GM19351 (cell line): Measurements from ENCODE around the gene ART4.

Source experiments
- ATAC-seq: cut with Tn5 transposase; IDR thresholded peaks from one replicate; pipeline ENCODE4 v1.9.1; 2021; ENCODE audit warnings: mild to moderate bottlenecking, moderate library complexity; ENCODE audit not compliant: unreplicated experiment

ART4 gene

GRCh38 chr12:14852880-14853279 lies 9.6 kb upstream of the ART4 start:
- no peak for ATAC-seq

DNA sequence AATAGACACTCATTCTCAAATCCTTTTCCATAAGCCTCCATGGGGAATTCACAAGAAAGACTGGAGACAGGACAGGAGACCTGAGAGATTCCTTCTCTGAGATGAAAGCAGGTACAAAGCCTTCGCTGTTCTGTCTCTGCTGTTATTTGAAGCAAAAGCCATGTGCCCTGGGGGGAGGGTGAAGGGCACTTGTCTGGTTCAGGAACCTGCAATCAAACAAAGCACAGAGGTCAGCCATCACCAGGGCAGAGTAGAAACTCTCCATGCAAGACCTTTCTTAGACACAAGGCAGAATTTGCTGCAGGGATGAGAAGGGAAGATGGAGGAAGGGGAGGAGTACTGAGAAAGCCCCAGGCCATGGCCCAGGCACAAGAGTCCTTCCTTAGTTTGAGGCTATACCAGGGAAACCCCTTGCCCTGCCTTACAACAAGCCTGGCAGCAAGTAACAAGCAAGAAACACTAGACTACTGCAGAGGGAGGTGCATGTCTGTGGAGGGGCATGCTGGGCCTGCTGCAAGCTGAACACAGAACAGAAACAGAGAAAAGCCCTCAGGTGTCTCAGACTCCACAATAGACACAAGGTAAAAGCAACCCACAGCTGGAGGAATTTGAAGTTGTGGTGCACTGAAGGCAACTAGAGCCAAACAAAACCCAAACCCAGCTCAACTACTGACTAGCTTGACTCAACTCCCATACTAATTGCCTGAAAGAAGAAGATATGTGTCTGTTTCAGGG lies 7.8 kb upstream of the ART4 start:
- peak; percentile 75 for ATAC-seq

GRCh38 chr12:14849661-14850060 lies 6.3 kb upstream of the ART4 start:
- no peak for ATAC-seq

DNA sequence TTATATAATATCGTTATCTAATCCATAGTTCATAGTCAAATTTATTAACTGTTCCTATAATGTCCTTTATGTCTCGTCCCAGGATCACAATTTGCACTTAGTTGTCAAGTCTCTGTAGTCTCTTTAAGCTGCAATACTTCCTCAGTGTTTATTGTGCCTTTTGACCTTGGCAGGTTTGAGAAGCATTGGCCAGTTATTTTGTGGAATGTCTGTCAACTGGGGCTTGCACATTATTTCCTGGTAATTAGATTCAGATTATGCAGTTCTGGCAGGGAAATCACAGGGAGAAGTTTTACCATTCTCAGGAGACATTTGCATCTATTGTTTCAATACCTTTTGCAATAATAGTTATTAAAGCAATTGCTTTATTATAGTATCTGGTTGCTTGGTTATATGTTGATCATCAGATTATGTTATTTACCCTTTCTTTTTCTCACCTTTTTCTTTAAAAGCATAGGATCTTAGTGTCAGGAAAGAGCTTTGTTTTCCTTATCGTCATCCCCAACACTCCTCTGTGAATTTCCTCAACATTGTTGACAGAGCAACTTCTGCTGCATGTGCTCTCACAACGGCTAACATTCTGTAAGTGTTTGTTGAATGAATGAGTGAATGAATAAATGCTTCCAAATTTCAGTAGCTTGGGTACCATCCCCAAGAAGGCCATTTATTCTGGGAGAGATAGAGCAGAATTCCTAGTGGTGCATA lies 3.7 kb upstream of the ART4 start:
- no peak for ATAC-seq

DNA sequence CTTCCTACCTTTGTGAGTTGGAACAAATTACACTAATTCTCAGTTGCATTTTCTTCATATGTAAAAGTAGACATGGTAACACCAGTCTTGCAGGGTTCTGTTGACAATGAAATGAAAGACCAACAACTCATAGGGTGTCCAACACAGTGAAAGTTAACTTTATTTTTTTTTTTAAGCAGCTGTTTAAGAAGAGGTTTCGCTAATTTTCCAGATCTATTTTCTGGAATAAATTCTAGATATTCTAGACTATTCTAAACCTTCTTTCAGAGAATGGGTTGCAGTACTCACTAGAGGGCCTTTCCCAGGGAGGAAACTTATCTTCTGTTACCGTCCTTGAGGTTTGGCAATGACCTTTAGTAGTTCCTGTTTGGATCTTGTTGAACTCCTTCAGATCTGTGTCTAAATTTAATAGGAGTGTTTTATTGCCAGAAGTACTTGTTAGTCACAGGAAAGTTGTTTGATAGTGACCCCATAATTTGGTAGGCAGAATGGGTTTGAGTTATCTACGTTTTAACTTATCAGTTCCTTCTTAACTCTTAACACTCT lies 2.8 kb upstream of the ART4 start:
- ATAC-seq = no peak

- peak; percentile 55 for ATAC-seq
Measured at GRCh38 chr12:14845350-14845750, 2.0 kb upstream of the ART4 start.

DNA sequence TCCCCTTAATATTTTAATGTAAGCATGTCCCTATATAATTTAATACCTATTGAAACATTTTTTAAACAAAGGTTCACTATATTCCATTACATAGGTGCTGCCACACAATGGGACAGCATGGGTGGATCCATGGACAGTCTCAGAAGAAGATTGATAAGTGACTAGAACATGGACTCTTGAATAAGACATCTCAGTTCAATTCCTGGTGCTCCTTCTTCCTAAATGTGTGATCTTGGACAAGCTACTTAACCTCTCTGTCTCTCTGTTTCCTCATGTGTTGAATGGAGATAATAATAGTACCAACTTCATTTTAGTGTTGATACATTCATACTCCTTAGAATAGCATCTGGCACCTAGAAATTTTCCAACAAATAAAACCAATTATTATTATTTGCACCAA lies 1.1 kb upstream of the ART4 start:
- no peak for ATAC-seq

DNA sequence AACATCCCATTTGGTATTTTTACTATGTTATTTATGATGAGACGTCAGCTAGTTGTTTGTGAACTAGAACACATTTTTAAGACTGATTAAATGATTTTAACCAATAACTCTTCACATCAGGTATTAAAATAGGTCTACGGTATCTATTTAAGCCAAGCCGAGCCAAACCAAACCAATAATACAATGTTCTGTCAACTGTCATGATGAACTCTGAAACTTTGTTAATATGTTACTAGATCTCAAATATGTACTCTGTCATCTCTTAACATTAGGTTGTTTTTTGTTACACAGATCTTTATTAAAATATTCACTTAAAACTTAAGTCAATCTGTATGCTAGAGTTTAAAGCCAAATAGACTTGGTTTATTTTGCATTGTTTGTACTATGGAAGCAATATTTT lies 1.0 kb downstream of the ART4 start:
- ATAC-seq = no peak

GRCh38 chr12:14841761-14842160 lies 1.6 kb downstream of the ART4 start:
- ATAC-seq = no peak

GRCh38 chr12:14840616-14841015 lies 2.7 kb downstream of the ART4 start:
- ATAC-seq = no peak

- no peak for ATAC-seq
Measured at GRCh38 chr12:14839262-14839661, 4.1 kb downstream of the ART4 start.

- ATAC-seq = no peak
Measured at GRCh38 chr12:14836336-14837210, 6.8 kb downstream of the ART4 start.

DNA sequence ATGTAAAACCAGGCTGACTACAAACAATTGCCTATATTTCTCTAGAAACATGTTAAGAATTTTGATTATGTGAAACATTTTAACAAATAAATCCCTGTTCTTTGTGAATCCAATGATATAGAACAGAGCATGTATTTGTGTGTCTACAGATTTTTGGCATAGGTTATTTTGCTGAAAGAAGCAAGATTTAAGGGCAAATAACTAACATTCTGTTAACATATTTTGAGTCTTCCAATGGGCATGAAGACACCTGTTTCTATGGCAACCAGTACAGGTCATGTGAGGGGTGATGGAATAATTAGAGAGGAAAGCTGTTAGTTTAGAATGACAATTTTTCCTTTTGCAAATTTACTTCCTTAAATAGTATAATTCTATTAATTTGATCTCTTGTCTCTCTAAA lies 8.8 kb downstream of the ART4 start:
- ATAC-seq = no peak

GRCh38 chr12:14833952-14834351 lies 9.4 kb downstream of the ART4 start:
- ATAC-seq = no peak

DNA sequence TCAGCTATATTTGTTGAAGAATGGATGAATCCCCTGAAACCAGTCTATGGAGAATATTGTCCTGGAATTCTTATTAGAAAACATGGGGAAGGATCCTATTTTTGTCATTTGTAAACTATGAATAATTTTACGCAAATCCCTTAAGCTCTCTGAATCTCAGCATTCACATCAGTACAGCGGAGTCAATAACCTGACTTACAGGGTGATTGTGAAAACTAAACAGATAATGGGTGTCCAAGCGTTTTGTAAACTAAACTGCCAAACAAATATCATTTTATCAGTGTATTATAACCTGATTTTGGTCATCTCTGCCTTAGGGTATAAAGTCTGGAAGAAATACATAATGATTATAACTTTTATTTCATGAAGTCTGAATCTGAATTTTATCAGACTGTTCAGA lies 10.0 kb downstream of the ART4 start:
- ATAC-seq = no peak

DNA sequence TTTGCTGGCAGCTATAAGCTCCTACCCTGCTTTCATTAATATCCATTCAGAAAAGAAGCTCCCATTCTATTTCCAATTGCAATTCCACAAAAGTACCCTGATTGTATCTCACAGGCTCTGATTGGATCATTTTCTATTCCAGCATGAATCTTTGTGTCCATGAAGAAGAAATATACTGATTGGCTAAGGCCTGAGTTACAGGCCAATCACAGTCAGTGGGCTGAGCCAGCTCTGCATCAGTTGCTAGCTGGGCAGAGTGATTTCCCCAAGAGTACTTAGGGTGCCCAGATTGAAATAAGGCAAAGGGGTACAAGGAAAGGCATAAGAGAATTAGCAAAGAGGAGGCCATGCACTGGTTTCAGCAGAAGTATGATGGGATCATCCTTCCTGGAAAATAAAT lies 14.4 kb downstream of the ART4 start:
- peak; percentile 87 for ATAC-seq

GRCh38 chr12:14827043-14827442 lies 16.3 kb downstream of the ART4 start:
- no peak for ATAC-seq

- no peak for ATAC-seq
Measured at GRCh38 chr12:14826491-14826890, 16.8 kb downstream of the ART4 start.

GRCh38 chr12:14825256-14825655 lies 18.1 kb downstream of the ART4 start:
- ATAC-seq = no peak

DNA sequence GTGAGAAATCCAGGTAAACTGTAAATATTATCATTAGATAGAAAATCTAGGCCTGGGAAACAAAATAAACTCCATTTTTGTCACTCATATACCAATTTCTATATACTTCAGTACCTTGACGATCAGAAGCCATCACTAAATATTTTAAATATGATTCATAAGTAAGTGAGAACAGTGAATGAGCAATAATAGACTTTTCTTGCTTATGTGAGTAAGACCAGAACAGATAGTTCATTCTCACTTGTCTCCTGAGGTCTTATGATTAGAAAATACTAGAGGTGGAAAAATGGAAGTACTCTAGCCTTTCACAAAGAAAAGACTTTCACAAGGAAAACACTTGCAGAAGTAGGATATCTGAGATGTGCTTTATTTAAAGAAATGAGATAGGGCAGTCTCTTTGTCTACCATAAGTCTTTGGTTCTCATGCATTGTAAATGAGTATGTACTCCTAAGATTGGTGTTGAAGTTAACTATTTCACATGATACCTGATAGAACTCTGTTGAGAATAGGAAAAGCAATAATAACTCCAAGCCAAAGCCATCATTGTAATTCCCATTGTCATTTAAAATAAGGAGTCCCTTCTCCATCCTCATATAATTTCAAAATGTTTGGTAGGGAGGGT lies 19.2 kb downstream of the ART4 start:
- peak; percentile 53 for ATAC-seq

- no peak for ATAC-seq
Measured at GRCh38 chr12:14814014-14814413, 29.3 kb downstream of the ART4 start, which contains the start of gene SMCO3. Gene SMCO3, minus strand, starts transcription at chr12:14814182. Its CDS starts 7,502 bp downstream, at chr12:14806680.
